Endothelial cell of umbilical vein (primary cell): ENCODE results near the gene WDR7. TPM values are rescaled to one million over a fixed set of nuclear protein-coding genes. Genes with fewer than 3 reads are reported as not detected.

Experiments
- BruUV-seq: library from RNA; stranded (reverse); fragments of 400-500 nt; replicated peaks from 2 replicates; lab custom pipeline; 2021; lab: Mats Ljungman, UMichigan
- CTCF ChIA-PET: fragments of 300-600, 350-600 bp; sonication (Branson Sonifier 250); formaldehyde crosslinking; loops from one replicate; lab custom pipeline; 2021; ENCODE audit warnings: antibody characterized with exemption, inconsistent platforms; lab: Charles Lee
- POLR2A ChIA-PET: fragments of 300-600, 350-600 bp; sonication (Branson Sonifier 250); formaldehyde crosslinking; loops from one replicate; lab custom pipeline; 2021; ENCODE audit warnings: antibody characterized with exemption, inconsistent platforms; lab: Charles Lee
- DNase-seq: peaks from one replicate; pipeline ENCODE4 v3.0.0-alpha.2; 2011; ENCODE audit warnings: low read depth, low spot score
- FAIRE-seq: peaks from 2 replicates; lab custom pipeline; 2011; peaks lifted over from hg19 to GRCh38; lab: Jason Lieb, UNC
- H2AFZ ChIP-seq: 2 replicates; pipeline ENCODE4 v1.6.0; 2012; ENCODE audit warnings: low read depth, low read length, control low read depth, inconsistent platforms
- H3K27ac ChIP-seq: 2 replicates; pipeline ENCODE4 v1.5.1; 2011; ENCODE audit warnings: low read depth, mild to moderate bottlenecking, control low read depth, low read length, moderate library complexity; ENCODE audit not compliant: insufficient read depth
- H3K27me3 ChIP-seq, 2 experiments: 2 replicates each; pipeline versions ENCODE4 v1.6.0 to v1.6.1; 2011; ENCODE audit warnings: low read length in 2 of 2, mixed read lengths in 1 of 2; ENCODE audit not compliant: control insufficient read depth in 2 of 2, insufficient read depth in 2 of 2
- H3K36me3 ChIP-seq, 2 experiments: 2 replicates in 1 of 2; 3 replicates in 1 of 2; pipeline ENCODE4 v1.5.1; 2011; ENCODE audit warnings: low read length in 2 of 2, mild to moderate bottlenecking in 1 of 2, moderate library complexity in 1 of 2; ENCODE audit not compliant: control insufficient read depth in 2 of 2, insufficient read depth in 2 of 2; ENCODE audit errors: extremely low read depth in 1 of 2
- H3K4me1 ChIP-seq: 3 replicates; pipeline ENCODE4 v1.5.1; 2011; ENCODE audit warnings: mild to moderate bottlenecking, low read length; ENCODE audit not compliant: control insufficient read depth, insufficient read depth; ENCODE audit errors: extremely low read depth
- H3K4me2 ChIP-seq: 2 replicates; pipeline ENCODE4 v1.6.1; 2011; ENCODE audit warnings: low read length, control low read depth, mixed read lengths; ENCODE audit not compliant: insufficient read depth
- H3K4me3 ChIP-seq, 3 experiments: fragments of 200-600 bp in 1 of 3; sonication (generic), shearing (Covaris generic) in 1 of 3; replicated peaks in 1 of 3; 2 replicates each; pipeline ENCODE4 v1.5.1; 2011 to 2016; ENCODE audit warnings: control low read depth in 3 of 3, low read length in 3 of 3, mild to moderate bottlenecking in 2 of 3, inconsistent platforms in 1 of 3, low read depth in 1 of 3, moderate library complexity in 1 of 3; ENCODE audit not compliant: insufficient read depth in 1 of 3
- H3K79me2 ChIP-seq: 2 replicates; pipeline ENCODE4 v1.6.0; 2012; ENCODE audit warnings: low read length, inconsistent platforms; ENCODE audit not compliant: control insufficient read depth, insufficient read depth
- H3K9ac ChIP-seq: replicated peaks from 2 replicates; pipeline ENCODE3; 2011; ENCODE audit warnings: low read length, control low read depth; ENCODE audit not compliant: insufficient read depth; ENCODE audit errors: extremely low read depth
- H3K9me1 ChIP-seq: replicated peaks from 3 replicates; pipeline ENCODE4 v1.6.0; 2011; ENCODE audit warnings: mild to moderate bottlenecking, low read length; ENCODE audit not compliant: control insufficient read depth, insufficient read depth; ENCODE audit errors: extremely low read depth
- H3K9me3 ChIP-seq: replicated peaks from 2 replicates; pipeline ENCODE4 v1.5.1; 2012; ENCODE audit warnings: low read length, inconsistent platforms; ENCODE audit not compliant: control insufficient read depth, insufficient read depth
- H4K20me1 ChIP-seq: replicated peaks from 2 replicates; pipeline ENCODE3; 2011; ENCODE audit warnings: mild to moderate bottlenecking, low read length; ENCODE audit not compliant: control insufficient read depth, insufficient read depth; ENCODE audit errors: extremely low read depth
- CTCF ChIP-seq, 2 donors: IDR thresholded peaks; 1 replicate in 1 of 2; 2 replicates in 1 of 2; pipeline ENCODE4 v1.5.1; 2011; ENCODE audit warnings: low read length in 2 of 2, mild to moderate bottlenecking in 2 of 2, moderate library complexity in 2 of 2, control low read depth in 1 of 2, inconsistent platforms in 1 of 2, low read depth in 1 of 2; ENCODE audit not compliant: insufficient read depth in 1 of 2; ENCODE audit errors: extremely low read depth in 1 of 2
- EZH2 ChIP-seq: IDR thresholded peaks from 2 replicates; pipeline ENCODE4 v1.6.1; 2012; ENCODE audit warnings: borderline replicate concordance, low read depth, mild to moderate bottlenecking, moderate library complexity, low read length, inconsistent platforms; ENCODE audit not compliant: severe bottlenecking
- FOS ChIP-seq: IDR thresholded peaks from 2 replicates; pipeline ENCODE4 v1.6.1; 2011; ENCODE audit warnings: mild to moderate bottlenecking, low read length, moderate library complexity, borderline replicate concordance; ENCODE audit not compliant: insufficient read depth
- GATA2 ChIP-seq: IDR thresholded peaks from 2 replicates; pipeline ENCODE4 v1.7.0; 2011; ENCODE audit warnings: low read depth, mild to moderate bottlenecking, moderate library complexity, mixed read lengths, low read length; ENCODE audit not compliant: insufficient read length, insufficient read depth
- JUN ChIP-seq: IDR thresholded peaks from 2 replicates; pipeline ENCODE4 v1.6.1; 2011; ENCODE audit warnings: borderline replicate concordance, low read depth; ENCODE audit not compliant: insufficient read length, insufficient read depth
- MYC ChIP-seq: IDR thresholded peaks from one replicate; pipeline ENCODE4 v1.6.1; 2011; ENCODE audit warnings: mild to moderate bottlenecking, low read depth, low read length
- POLR2A ChIP-seq: IDR thresholded peaks from 2 replicates; pipeline ENCODE4 v1.6.1; 2012; ENCODE audit warnings: low read depth, mild to moderate bottlenecking, control low read depth, low read length
- POLR2AphosphoS5 ChIP-seq: IDR thresholded peaks from 2 replicates; pipeline ENCODE4 v1.6.1; 2012; ENCODE audit warnings: low read depth, mild to moderate bottlenecking, control low read depth, low read length, moderate library complexity; ENCODE audit not compliant: insufficient read depth
- dilution Hi-C: fragments of 300-500 bp; cut with MboI; formaldehyde crosslinking; loops from one replicate; pipeline ENCODE4 v1.15.0; 2019; ENCODE audit warnings: low sequenced_read_pairs; ENCODE audit not compliant: extremely low pct_ligation_motif_present
- intact Hi-C: fragments of 100-400 bp; cut with micrococcal nuclease; formaldehyde crosslinking; loops from one replicate; pipeline ENCODE4 v1.10.0; 2022
- polyA plus RNA-seq, 4 experiments: library from polyadenylated mRNA; depleted of rRNA in 3 of 4; stranded (reverse) in 3 of 4; unstranded in 1 of 4; fragments of >200 nt; gene quantifications; 2 replicates each; pipeline versions ENCODE4 v1.2.1 to v1.2.3, GENCODE V29; 2011 to 2012; ENCODE audit warnings: missing spikeins in 1 of 4
- total RNA-seq: library from RNA; stranded (reverse); gene quantifications from 2 replicates; pipeline ENCODE4 v1.2.3, GENCODE V29; 2021
- TF ChIP-seq, protein P1 (sequence below): IDR thresholded peaks from 2 replicates; pipeline ENCODE4 v1.6.1; 2011; ENCODE audit not compliant: insufficient read depth, insufficient read length

WDR7 gene
- total and polyA plus RNA-seq, 2 donors (not counting 3 experiments of a cell fraction or from before 2014, with no cell fraction given), result 5.9 to 19.0 TPM

- Histone ChIP-seq H3K4me3 (no peak overlapping the region), H4K20me1 (no peaks in the 10 kb centered on the region), H2AFZ (no peak overlapping the region), H3K4me2 (no peak overlapping the region), H3K27me3 (no peaks in the 10 kb centered on the region), H3K9me3 (no peaks in the 10 kb centered on the region), H3K9me1 (no peaks in the 10 kb centered on the region), H3K36me3 (no peaks in the 10 kb centered on the region), H3K79me2 (peaks cover 6% of the 10 kb centered on the region), H3K9ac (no peak overlapping the region), H3K27ac (no peak overlapping the region), H3K4me1 (no peaks in the 10 kb centered on the region)
- no peak for DNase-seq
- ChIA-PET CTCF (no interaction called here), POLR2A (no interaction called here)
- TF ChIP-seq EZH2 (no peak), POLR2A (no peak), FOS (no peak), POLR2AphosphoS5 (no peak), GATA2 (no peak), CTCF (IDR thresholded peaks at IDR 0.05; ENCODE audit: extremely low read depth in 1 of 2, insufficient read depth in 1 of 2, low read depth in 1 of 2, low read length in 2 of 2) (no peak), JUN (no peak), MYC (no peak)
- TF ChIP-seq, protein P1, sequence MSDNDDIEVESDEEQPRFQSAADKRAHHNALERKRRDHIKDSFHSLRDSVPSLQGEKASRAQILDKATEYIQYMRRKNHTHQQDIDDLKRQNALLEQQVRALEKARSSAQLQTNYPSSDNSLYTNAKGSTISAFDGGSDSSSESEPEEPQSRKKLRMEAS, result no peak
- dilution Hi-C loops (no loop called here), intact Hi-C loops (no loop called here)
- BruUV-seq, result no TSS peak
- FAIRE-seq, result no peak
Observed at GRCh38 chr18:56661360-56662062, 10.4 kb downstream of the WDR7 start.
